Measurements from ENCODE around the gene ZNF839. TPM values are rescaled to one million over a fixed set of nuclear protein-coding genes. Genes with fewer than 3 reads are reported as not detected.

ZNF839 gene
- total RNA-seq, 1 experiment from 2014 or later, result 14.3 TPM

DNA sequence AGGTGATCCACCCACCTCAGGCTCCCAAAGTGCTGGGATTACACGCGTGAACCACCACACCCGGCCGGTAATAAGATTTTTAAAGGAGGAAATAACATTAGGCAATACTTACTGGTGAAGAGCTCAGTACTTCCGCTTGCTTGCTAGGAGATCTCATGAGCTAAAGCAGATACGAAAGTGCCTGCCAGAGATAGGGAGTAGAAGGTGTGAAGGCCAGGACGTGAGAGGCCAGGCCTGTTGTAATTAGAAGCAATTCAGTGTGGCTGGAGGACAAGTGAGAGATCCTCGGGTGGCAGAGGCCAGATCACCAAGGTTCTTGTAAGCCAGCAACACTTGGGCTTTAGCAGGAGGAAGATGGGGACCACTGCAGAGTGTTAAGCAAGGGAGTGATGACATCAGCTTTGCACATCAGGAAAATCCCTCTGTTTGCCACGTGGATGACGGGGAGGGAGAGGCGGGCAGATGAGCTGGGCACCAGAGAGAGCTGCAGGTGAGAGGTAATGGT lies 50.8 kb downstream of the ZNF839 start:
- H3K4me1 ChIP-seq (ENCODE audit: low read length), result peaks cover 34% of the 10 kb centered on the region
- no peaks in the 10 kb centered on the region for H3K9me2 ChIP-seq (replicated peaks; ENCODE audit: insufficient read depth, low read length)
- no peak overlapping the region for H3K9ac ChIP-seq (ENCODE audit: low read length)
- no peaks in the 10 kb centered on the region for H3K36me3 ChIP-seq (ENCODE audit: insufficient read depth, low read length)
- peak; percentile 52 for DNase-seq
- no peak overlapping the region for H3K27ac ChIP-seq (ENCODE audit: low read length)
- no peaks in the 10 kb centered on the region for H3K9me3 ChIP-seq (ENCODE audit: low read length)
- H3K27me3 ChIP-seq (ENCODE audit: low read length), result 0 out of 2 replicates have a peak, but pooled peaks cover 2% of the 10 kb centered on the region
- peak overlapping the region; percentile 29 for H3K4me2 ChIP-seq (ENCODE audit: low read depth, low read length, poor library complexity, severe bottlenecking)
- peaks cover 37% of the 10 kb centered on the region for H4K20me1 ChIP-seq (ENCODE audit: insufficient read depth, low read depth, low read length)
- no peak overlapping the region for H2AFZ ChIP-seq (ENCODE audit: low read length)
- H3K4me3 ChIP-seq (ENCODE audit: low read length), result no peak overlapping the region
- H3K79me2 ChIP-seq (ENCODE audit: low read length), result no peaks in the 10 kb centered on the region; the same call in 1 of the 2 replicates

GRCh38 chr14:102371361-102371760 lies 51.8 kb downstream of the ZNF839 start:
- Histone ChIP-seq H3K79me2 (ENCODE audit: low read length) (no peaks in the 10 kb centered on the region; the same call in 1 of the 2 replicates), H3K9ac (ENCODE audit: low read length) (no peak overlapping the region), H3K4me3 (ENCODE audit: low read length) (no peak overlapping the region), H2AFZ (ENCODE audit: low read length) (no peak overlapping the region), H3K9me2 (replicated peaks; ENCODE audit: insufficient read depth, low read length) (no peaks in the 10 kb centered on the region), H3K27me3 (ENCODE audit: low read length) (0 out of 2 replicates have a peak, but pooled peaks cover 2% of the 10 kb centered on the region), H3K9me3 (ENCODE audit: low read length) (no peaks in the 10 kb centered on the region), H3K4me2 (ENCODE audit: low read depth, low read length, poor library complexity, severe bottlenecking) (no peak overlapping the region), H3K4me1 (ENCODE audit: low read length) (peaks cover 34% of the 10 kb centered on the region), H3K27ac (ENCODE audit: low read length) (no peak overlapping the region), H3K36me3 (ENCODE audit: insufficient read depth, low read length) (no peaks in the 10 kb centered on the region), H4K20me1 (ENCODE audit: insufficient read depth, low read depth, low read length) (peaks cover 42% of the 10 kb centered on the region)
- DNase-seq, result no peak

DNA sequence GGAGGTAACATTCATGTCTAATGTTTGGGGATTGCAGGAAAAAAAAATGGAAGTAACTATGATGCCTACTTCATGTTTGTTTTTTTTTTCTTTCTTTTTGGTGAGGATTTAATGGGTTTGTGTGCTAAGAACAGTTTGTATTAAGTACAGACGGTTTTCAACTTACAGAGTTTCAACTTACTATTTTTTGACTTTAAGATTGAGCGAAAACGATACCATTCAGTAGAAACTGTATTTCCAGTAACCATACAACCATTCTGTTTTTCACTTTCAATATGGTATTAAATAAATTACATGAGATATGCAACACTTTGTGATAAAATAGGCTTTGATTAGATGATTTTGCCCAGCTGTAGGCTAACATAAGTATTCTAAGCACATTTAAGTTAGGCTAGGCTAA lies 53.6 kb downstream of the ZNF839 start:
- H3K27ac ChIP-seq (ENCODE audit: low read length), result no peak overlapping the region
- H3K27me3 ChIP-seq (ENCODE audit: low read length), result 0 out of 2 replicates have a peak, but pooled peaks cover 2% of the 10 kb centered on the region
- no peak overlapping the region for H3K4me2 ChIP-seq (ENCODE audit: low read depth, low read length, poor library complexity, severe bottlenecking)
- no peak overlapping the region for H3K9ac ChIP-seq (ENCODE audit: low read length)
- H3K4me1 ChIP-seq (ENCODE audit: low read length), result peaks cover 18% of the 10 kb centered on the region
- no peaks in the 10 kb centered on the region for H3K36me3 ChIP-seq (ENCODE audit: insufficient read depth, low read length)
- peaks cover 30% of the 10 kb centered on the region; the same call in 1 of the 2 replicates for H4K20me1 ChIP-seq (ENCODE audit: insufficient read depth, low read depth, low read length)
- H3K9me3 ChIP-seq (ENCODE audit: low read length), result no peaks in the 10 kb centered on the region
- H2AFZ ChIP-seq (ENCODE audit: low read length), result no peak overlapping the region
- no peaks in the 10 kb centered on the region for H3K9me2 ChIP-seq (replicated peaks; ENCODE audit: insufficient read depth, low read length)
- no peak for DNase-seq
- no peaks in the 10 kb centered on the region; the same call in 1 of the 2 replicates for H3K79me2 ChIP-seq (ENCODE audit: low read length)
- H3K4me3 ChIP-seq (ENCODE audit: low read length), result no peak overlapping the region

GRCh38 chr14:102374264-102374663 lies 54.7 kb downstream of the ZNF839 start:
- Histone ChIP-seq H3K4me3 (ENCODE audit: low read length) (no peak overlapping the region), H3K27ac (ENCODE audit: low read length) (no peak overlapping the region), H3K9me2 (replicated peaks; ENCODE audit: insufficient read depth, low read length) (no peaks in the 10 kb centered on the region), H2AFZ (ENCODE audit: low read length) (no peak overlapping the region), H3K9ac (ENCODE audit: low read length) (no peak overlapping the region), H3K4me2 (ENCODE audit: low read depth, low read length, poor library complexity, severe bottlenecking) (no peak overlapping the region), H3K36me3 (ENCODE audit: insufficient read depth, low read length) (no peaks in the 10 kb centered on the region), H3K9me3 (ENCODE audit: low read length) (no peaks in the 10 kb centered on the region), H3K4me1 (ENCODE audit: low read length) (peaks cover 9% of the 10 kb centered on the region), H3K27me3 (ENCODE audit: low read length) (no peaks in the 10 kb centered on the region), H3K79me2 (ENCODE audit: low read length) (no peaks in the 10 kb centered on the region), H4K20me1 (ENCODE audit: insufficient read depth, low read depth, low read length) (peaks cover 20% of the 10 kb centered on the region; the same call in 1 of the 2 replicates)
- no peak for DNase-seq

- H3K36me3 ChIP-seq (ENCODE audit: insufficient read depth, low read length), result no peaks in the 10 kb centered on the region
- no peak overlapping the region for H3K27ac ChIP-seq (ENCODE audit: low read length)
- no peak for DNase-seq
Measured at GRCh38 chr14:102375119-102375518, 55.6 kb downstream of the ZNF839 start.

GRCh38 chr14:102377696-102378095 lies 58.1 kb downstream of the ZNF839 start:
- Histone ChIP-seq H3K4me1 (ENCODE audit: low read length) (no peaks in the 10 kb centered on the region), H3K9me3 (ENCODE audit: low read length) (no peaks in the 10 kb centered on the region), H3K27ac (ENCODE audit: low read length) (no peak overlapping the region), H3K27me3 (ENCODE audit: low read length) (no peaks in the 10 kb centered on the region), H3K9me2 (replicated peaks; ENCODE audit: insufficient read depth, low read length) (no peaks in the 10 kb centered on the region), H4K20me1 (ENCODE audit: insufficient read depth, low read depth, low read length) (0 out of 2 replicates have a peak, but pooled peaks cover 5% of the 10 kb centered on the region), H3K9ac (ENCODE audit: low read length) (no peak overlapping the region), H2AFZ (ENCODE audit: low read length) (no peak overlapping the region), H3K79me2 (ENCODE audit: low read length) (no peaks in the 10 kb centered on the region), H3K36me3 (ENCODE audit: insufficient read depth, low read length) (no peaks in the 10 kb centered on the region), H3K4me3 (ENCODE audit: low read length) (no peak overlapping the region), H3K4me2 (ENCODE audit: low read depth, low read length, poor library complexity, severe bottlenecking) (no peak overlapping the region)
- no peak for DNase-seq

More at GRCh38 chr14:102375119-102375518, 55.6 kb downstream of the ZNF839 start:
- no peak overlapping the region for H2AFZ ChIP-seq (ENCODE audit: low read length)
- H3K9me3 ChIP-seq (ENCODE audit: low read length), result no peaks in the 10 kb centered on the region
- no peaks in the 10 kb centered on the region for H3K27me3 ChIP-seq (ENCODE audit: low read length)
- H3K4me2 ChIP-seq (ENCODE audit: low read depth, low read length, poor library complexity, severe bottlenecking), result no peak overlapping the region
- no peak overlapping the region for H3K4me3 ChIP-seq (ENCODE audit: low read length)
- H4K20me1 ChIP-seq (ENCODE audit: insufficient read depth, low read depth, low read length), result peaks cover 20% of the 10 kb centered on the region; the same call in 1 of the 2 replicates
- peaks cover 5% of the 10 kb centered on the region for H3K4me1 ChIP-seq (ENCODE audit: low read length)
- H3K9me2 ChIP-seq (replicated peaks; ENCODE audit: insufficient read depth, low read length), result no peaks in the 10 kb centered on the region
- no peak overlapping the region for H3K9ac ChIP-seq (ENCODE audit: low read length)
- no peaks in the 10 kb centered on the region for H3K79me2 ChIP-seq (ENCODE audit: low read length)

- Histone ChIP-seq H3K27me3 (ENCODE audit: low read length) (no peaks in the 10 kb centered on the region), H3K9ac (ENCODE audit: low read length) (no peak overlapping the region), H3K4me2 (ENCODE audit: low read depth, low read length, poor library complexity, severe bottlenecking) (no peak overlapping the region), H3K9me3 (ENCODE audit: low read length) (no peaks in the 10 kb centered on the region), H2AFZ (ENCODE audit: low read length) (no peak overlapping the region), H3K4me1 (ENCODE audit: low read length) (no peaks in the 10 kb centered on the region), H3K27ac (ENCODE audit: low read length) (no peak overlapping the region), H3K36me3 (ENCODE audit: insufficient read depth, low read length) (no peaks in the 10 kb centered on the region), H4K20me1 (ENCODE audit: insufficient read depth, low read depth, low read length) (0 out of 2 replicates have a peak, but pooled peaks cover 5% of the 10 kb centered on the region), H3K4me3 (ENCODE audit: low read length) (no peak overlapping the region), H3K79me2 (ENCODE audit: low read length) (no peaks in the 10 kb centered on the region), H3K9me2 (replicated peaks; ENCODE audit: insufficient read depth, low read length) (no peaks in the 10 kb centered on the region)
- DNase-seq, result no peak
Measured at GRCh38 chr14:102378830-102379229, 59.3 kb downstream of the ZNF839 start.

- Histone ChIP-seq H3K27ac (ENCODE audit: low read length) (no peak overlapping the region), H3K79me2 (ENCODE audit: low read length) (no peaks in the 10 kb centered on the region), H3K9ac (ENCODE audit: low read length) (no peak overlapping the region), H2AFZ (ENCODE audit: low read length) (no peak overlapping the region), H3K9me3 (ENCODE audit: low read length) (no peaks in the 10 kb centered on the region), H4K20me1 (ENCODE audit: insufficient read depth, low read depth, low read length) (no peaks in the 10 kb centered on the region; the same call in 1 of the 2 replicates), H3K36me3 (ENCODE audit: insufficient read depth, low read length) (no peaks in the 10 kb centered on the region), H3K4me1 (ENCODE audit: low read length) (no peaks in the 10 kb centered on the region), H3K4me3 (ENCODE audit: low read length) (no peak overlapping the region), H3K27me3 (ENCODE audit: low read length) (no peaks in the 10 kb centered on the region), H3K4me2 (ENCODE audit: low read depth, low read length, poor library complexity, severe bottlenecking) (no peak overlapping the region), H3K9me2 (replicated peaks; ENCODE audit: insufficient read depth, low read length) (no peaks in the 10 kb centered on the region)
- DNase-seq, result no peak
Measured at GRCh38 chr14:102387086-102387485, 67.5 kb downstream of the ZNF839 start.

All from Karpas-422 (cell line).